KOPT-K1 (cell line): ENCODE results near the gene SLC37A1.

ENCODE experiments used
- H3K27ac ChIP-seq: fragments of 200-600 bp; sonication (generic); 2 replicates; pipeline ENCODE4 v1.5.1; 2016; ENCODE audit warnings: antibody characterized with exemption, mild to moderate bottlenecking, low read depth, low read length; ENCODE audit not compliant: poor library complexity, severe bottlenecking
- H3K36me3 ChIP-seq: fragments of 200-600 bp; sonication (generic); 2 replicates; pipeline ENCODE4 v1.5.1; 2017; ENCODE audit warnings: antibody characterized with exemption, mild to moderate bottlenecking, low read length, moderate library complexity; ENCODE audit not compliant: insufficient read depth
- H3K9me3 ChIP-seq: fragments of 200-600 bp; sonication (generic); 2 replicates; pipeline ENCODE4 v1.5.1; 2017; ENCODE audit warnings: antibody characterized with exemption, low read length, mild to moderate bottlenecking; ENCODE audit not compliant: insufficient read depth, poor library complexity, severe bottlenecking

The SLC37A1 gene

DNA sequence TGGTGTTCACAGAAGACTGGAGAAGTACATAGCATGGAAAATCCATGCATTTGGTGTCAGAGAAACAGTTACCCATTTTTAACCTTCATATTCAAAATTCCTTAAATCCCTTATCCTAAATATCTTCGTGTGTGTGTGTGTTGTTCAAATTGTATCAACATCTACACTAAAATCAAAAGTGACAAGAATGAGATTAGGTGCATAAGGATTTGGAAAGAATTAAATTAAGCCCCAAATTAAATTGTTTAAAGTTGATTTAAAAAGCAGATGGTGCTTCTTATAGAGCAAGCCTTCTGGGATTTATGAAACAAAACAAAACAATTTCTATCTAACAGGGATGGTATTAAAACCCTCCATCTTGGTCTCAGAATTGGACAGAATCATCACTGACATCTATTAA, 22.3 kb upstream of the SLC37A1 start:
- no peaks in the 10 kb centered on the region for H3K9me3 ChIP-seq

GRCh38 chr21:42492201-42492600, 21.5 kb upstream of the SLC37A1 start:
- H3K9me3 ChIP-seq = no peaks in the 10 kb centered on the region
- no peak overlapping the region for H3K27ac ChIP-seq
- H3K36me3 ChIP-seq = no peaks in the 10 kb centered on the region

More for the DNA sequence above, 22.3 kb upstream of the SLC37A1 start:
- no peaks in the 10 kb centered on the region for H3K36me3 ChIP-seq
- no peak overlapping the region for H3K27ac ChIP-seq

GRCh38 chr21:42493109-42494060, 20.3 kb upstream of the SLC37A1 start:
- H3K27ac ChIP-seq = no peak overlapping the region
- no peaks in the 10 kb centered on the region for H3K36me3 ChIP-seq
- H3K9me3 ChIP-seq = no peaks in the 10 kb centered on the region

GRCh38 chr21:42495027-42495426, 18.6 kb upstream of the SLC37A1 start:
- Histone ChIP-seq H3K36me3 (no peaks in the 10 kb centered on the region), H3K27ac (no peak overlapping the region), H3K9me3 (no peaks in the 10 kb centered on the region)

DNA sequence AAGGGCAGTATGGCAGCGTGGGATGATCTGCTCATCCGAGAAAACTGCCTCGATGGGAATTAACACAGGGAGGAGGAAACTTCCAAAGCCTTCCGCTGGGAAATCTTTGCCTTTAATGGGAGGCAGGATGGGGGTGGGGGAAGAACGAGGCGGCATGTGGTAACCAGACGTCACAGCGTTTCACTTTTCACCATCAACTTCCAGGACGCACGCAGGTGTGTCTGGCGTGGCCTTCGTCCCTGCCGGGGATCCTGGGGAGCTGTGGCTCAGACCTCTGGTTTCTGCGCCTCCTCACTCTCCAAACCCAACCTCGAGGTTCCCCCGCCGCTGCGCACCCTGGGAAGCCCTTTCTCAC, 17.9 kb upstream of the SLC37A1 start:
- H3K9me3 ChIP-seq = no peaks in the 10 kb centered on the region
- no peaks in the 10 kb centered on the region for H3K36me3 ChIP-seq
- H3K27ac ChIP-seq = peak overlapping the region; percentile 13

DNA sequence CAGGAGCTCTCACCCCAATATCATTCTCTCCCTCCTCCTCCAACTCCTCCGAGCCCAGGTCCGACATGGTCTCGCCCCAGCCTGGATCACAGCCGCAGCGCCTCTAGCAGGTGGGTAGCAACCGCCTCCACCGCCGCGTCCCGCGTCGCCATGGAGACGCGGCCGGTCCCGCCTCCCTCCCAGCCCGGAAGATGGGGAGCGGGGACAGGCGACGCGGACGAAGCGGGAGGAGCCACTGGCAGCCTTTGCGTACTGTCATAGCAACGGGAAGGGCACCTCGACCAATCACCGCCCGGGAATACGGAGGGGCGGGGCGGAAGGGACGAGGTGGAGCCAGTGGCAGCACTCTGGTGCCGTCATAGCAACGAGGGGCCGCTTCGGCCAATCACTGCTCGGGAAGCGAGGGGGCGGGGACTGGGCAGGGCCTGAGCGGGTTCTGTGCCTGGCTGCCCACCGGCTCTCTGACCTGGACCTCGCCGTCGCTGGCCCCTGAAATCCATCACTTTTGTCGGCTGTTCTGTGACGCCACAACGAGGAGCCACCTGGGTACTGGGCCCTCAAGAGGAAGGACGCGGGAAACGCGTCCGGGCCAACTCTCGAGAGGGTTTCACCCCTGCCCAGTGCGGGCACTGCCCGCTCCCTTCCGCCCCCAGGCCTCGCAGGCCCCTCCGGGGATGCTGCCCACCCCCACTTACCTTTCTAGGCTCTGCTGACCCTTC, 17.4 kb upstream of the SLC37A1 start, which contains the start of gene RSPH1:
RSPH1 (minus strand) TSS at position 105 of the 719 bp plus-strand sequence; CDS start at position 67, 38 bp downstream.
- no peaks in the 10 kb centered on the region for H3K36me3 ChIP-seq
- H3K9me3 ChIP-seq = no peaks in the 10 kb centered on the region
- H3K27ac ChIP-seq = peak within 1 kb of the TSS; percentile 65

- H3K9me3 ChIP-seq = no peaks in the 10 kb centered on the region
- peak overlapping the region; percentile 65 for H3K27ac ChIP-seq
Measured at GRCh38 chr21:42496839-42497202, 16.8 kb upstream of the SLC37A1 start.

GRCh38 chr21:42498012-42498411, 15.6 kb upstream of the SLC37A1 start:
- Histone ChIP-seq H3K36me3 (no peaks in the 10 kb centered on the region), H3K27ac (no peak overlapping the region), H3K9me3 (no peaks in the 10 kb centered on the region)

More at GRCh38 chr21:42496839-42497202, 16.8 kb upstream of the SLC37A1 start:
- no peaks in the 10 kb centered on the region for H3K36me3 ChIP-seq

DNA sequence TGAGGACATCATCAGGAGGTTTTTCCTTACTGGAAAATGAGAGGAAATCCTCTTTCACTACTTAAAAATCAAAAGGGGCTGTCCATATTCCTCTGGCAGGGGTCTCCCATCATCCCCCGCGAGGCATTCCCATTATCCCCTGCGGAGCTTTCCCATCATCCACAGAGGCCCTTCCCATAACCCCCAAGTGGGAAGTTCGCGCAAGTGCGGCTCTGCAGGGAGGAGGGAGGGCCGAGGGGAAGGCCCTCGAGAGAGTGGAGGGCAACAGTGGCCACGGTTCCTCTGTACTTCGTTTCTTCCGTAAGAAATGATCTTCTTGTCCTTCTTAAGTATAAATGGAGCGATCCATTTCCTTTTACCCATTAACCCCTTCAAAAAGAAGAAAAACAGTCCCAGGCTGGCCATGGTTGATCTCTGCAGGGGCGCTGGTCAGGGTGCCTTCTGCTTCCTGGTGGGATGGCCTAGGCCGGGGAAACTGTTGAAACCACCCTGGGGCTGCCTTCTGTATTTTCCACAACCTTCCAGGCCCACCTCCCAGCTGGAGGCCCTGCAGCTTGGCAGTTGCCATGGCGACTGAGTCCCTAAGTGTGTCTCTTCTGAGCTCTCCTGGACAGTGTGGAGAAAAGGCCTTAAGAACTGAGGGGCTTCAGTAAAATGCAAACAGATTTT, 14.1 kb upstream of the SLC37A1 start:
- Histone ChIP-seq H3K36me3 (no peaks in the 10 kb centered on the region), H3K27ac (no peak overlapping the region)

GRCh38 chr21:42500225-42500624, 13.4 kb upstream of the SLC37A1 start:
- Histone ChIP-seq H3K9me3 (no peaks in the 10 kb centered on the region), H3K36me3 (no peaks in the 10 kb centered on the region), H3K27ac (no peak overlapping the region)

More for the DNA sequence above, 14.1 kb upstream of the SLC37A1 start:
- H3K9me3 ChIP-seq = no peaks in the 10 kb centered on the region

- Histone ChIP-seq H3K27ac (no peak overlapping the region), H3K9me3 (no peaks in the 10 kb centered on the region), H3K36me3 (no peaks in the 10 kb centered on the region)
Measured at GRCh38 chr21:42500736-42501135, 12.9 kb upstream of the SLC37A1 start.

DNA sequence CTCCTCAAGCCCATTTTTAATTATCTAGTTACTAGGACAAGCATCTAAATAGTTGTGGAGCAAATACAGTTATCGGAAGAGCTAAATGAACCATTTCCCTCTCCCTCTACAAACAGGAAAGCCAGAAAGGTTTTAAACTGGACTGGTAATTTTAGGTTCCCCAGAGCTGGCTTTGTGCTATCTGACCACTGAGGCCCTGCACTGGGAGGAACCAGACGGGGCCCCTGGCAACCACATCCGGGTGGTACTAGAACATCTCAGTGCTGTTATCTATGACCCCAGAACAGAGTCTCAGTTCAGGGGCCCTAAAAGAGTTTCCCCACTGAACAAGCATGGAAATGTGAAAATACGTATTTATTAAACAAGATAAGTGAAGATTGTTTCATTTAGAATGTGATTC, 9.9 kb upstream of the SLC37A1 start:
- Histone ChIP-seq H3K9me3 (no peaks in the 10 kb centered on the region), H3K27ac (peak overlapping the region; percentile 48), H3K36me3 (no peaks in the 10 kb centered on the region)

DNA sequence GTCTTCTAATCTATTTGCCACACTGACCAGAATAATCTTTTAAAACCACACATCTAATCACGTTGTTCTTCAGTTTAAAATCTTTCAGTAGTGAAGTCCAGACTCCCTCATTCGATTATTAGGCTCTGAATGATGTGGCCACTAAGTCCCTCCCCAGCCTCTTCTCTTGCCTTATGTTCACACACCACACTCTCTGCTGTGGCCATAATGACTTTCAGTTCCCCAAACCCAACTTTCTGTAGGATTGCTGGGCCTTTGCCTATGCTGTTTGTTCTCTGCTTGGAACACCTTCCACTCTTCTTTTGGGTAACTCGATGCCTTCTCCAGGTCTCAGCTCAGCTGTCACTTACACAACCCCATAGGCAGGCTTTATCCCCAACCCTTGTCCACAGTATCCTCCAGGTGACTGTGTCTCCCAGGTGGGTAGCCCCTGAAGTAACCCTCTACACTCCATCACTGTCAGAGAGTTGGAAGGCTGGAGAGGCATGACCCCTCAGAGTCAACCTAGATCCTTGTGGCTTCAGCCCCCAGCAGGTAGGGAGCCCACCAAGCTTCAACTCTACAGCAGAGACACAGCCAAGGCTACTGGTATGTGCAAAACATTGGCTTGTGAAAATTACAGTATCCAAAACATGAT, 8.4 kb upstream of the SLC37A1 start:
- H3K36me3 ChIP-seq = no peaks in the 10 kb centered on the region
- H3K27ac ChIP-seq = no peak overlapping the region
- H3K9me3 ChIP-seq = no peaks in the 10 kb centered on the region

DNA sequence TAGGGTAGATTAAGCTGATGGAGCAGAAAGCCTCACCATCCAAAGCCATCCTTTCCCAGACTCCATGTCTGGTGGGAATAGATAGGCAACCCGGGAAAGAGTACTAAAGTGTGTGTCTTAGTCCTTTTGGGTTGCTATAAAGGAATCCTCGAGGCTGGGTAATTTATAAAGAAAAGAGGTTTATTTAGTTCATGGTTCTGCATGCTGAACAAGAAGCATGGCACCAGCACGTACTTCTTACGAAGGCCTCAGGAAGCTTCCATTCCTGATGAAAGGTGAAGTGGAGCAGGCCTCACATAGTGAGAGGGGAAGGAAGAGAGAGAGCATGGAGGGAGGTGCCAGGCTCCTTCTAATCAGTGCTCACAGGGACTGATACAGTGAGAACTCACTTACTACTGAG, 6.2 kb upstream of the SLC37A1 start:
- no peak overlapping the region for H3K27ac ChIP-seq
- no peaks in the 10 kb centered on the region for H3K9me3 ChIP-seq
- H3K36me3 ChIP-seq = no peaks in the 10 kb centered on the region

GRCh38 chr21:42508371-42508770, 5.3 kb upstream of the SLC37A1 start:
- no peaks in the 10 kb centered on the region for H3K9me3 ChIP-seq

More at GRCh38 chr21:42508371-42508770, 5.3 kb upstream of the SLC37A1 start:
- H3K27ac ChIP-seq = no peak overlapping the region
- H3K36me3 ChIP-seq = no peaks in the 10 kb centered on the region
